DMS79 treated with DMSO at 0.1 percent for 48 hours (cell line): ENCODE measurements around the gene RAB8B.
"Not testable (repeated sequence)": the region's sequence is repeated elsewhere in the genome, so short reads cannot be mapped to it uniquely, and the experiment has no call there.

Experiments
- DNase-seq: peaks from one replicate; lab custom pipeline; 2025; lab: John Stamatoyannopoulos, UW

Gene RAB8B

DNA sequence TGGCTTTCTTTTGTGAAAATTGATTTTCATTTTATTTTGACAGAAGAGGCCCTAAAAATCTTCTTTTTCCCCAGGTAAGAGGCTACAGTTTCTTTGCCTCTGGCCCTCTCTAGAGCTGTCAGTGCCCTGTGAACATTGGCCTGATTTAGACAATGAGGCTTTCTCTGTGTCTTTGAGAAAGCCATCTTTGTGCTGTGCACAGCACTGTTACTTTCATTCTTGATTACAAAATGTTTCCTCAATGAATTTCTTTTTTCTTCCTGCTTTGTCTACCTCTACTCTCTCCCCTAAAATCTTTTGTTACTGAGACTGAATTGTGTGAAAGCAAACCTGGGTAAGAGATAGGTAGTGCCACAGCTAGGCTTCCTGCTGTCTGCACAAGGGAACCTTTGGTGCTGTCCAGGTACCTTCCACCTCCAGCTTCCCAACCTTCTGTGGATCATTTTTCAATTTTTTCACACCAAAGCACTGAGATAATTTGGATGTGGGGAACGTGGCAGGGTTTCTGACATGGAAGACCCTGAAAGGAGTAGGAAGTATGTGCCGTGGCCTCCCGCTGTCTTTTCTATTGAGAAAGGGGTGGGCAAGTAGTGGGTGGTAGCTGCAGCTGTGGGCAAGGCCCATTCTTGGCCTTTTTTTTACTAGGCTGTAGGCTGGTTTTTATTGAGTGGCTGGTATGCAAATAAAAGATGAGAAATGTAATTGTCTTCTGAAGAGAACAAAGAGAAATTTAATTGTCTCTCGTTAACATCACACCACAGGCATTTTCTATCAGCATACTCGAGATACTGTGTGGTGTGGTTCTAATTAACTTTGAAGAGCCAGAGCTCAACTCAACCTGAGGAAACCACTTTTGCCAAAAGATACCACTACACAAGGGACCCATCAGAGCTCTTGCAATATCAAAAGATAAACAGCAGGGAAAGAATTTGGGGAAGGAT, 21.0 kb downstream of the RAB8B start:
- no peak for DNase-seq

DNA sequence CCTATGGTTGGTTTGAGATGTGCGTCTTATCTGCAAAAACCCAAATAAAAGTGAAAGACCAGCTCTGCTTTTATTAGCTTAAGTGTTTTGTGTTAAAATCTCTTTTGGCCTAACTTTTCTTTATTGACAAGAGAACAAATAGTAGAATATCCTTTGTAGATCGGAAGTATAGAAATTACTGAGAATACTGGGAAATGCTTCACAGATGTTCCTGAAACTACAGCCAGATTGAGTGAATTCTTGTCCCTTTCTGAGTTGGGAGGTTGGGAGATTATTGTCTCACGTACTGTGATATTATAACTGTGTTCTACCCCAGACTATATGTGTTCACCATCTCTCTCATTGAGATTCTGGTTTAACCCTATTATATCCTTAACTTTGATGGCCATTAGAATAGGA, 21.7 kb downstream of the RAB8B start:
- DNase-seq = no peak

DNA sequence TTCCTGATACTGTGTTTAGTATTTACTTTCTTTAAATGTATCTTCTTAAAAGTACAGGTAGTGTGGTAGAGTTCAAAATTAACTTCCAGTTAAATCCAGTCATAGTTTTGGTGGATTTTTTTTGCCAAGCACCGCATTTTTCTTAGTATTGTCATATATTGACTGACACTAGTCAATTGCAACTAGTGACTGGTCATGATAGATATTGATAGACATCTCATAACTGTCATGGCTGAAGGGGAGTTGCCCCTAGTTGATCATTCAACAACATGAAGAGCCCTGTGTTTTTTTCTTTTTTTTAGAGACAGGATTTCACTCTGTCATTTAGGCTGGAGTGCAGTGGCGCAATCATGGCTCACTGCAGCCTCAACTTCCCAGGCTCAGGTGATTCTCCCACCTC, 22.1 kb downstream of the RAB8B start:
- no peak for DNase-seq

DNA sequence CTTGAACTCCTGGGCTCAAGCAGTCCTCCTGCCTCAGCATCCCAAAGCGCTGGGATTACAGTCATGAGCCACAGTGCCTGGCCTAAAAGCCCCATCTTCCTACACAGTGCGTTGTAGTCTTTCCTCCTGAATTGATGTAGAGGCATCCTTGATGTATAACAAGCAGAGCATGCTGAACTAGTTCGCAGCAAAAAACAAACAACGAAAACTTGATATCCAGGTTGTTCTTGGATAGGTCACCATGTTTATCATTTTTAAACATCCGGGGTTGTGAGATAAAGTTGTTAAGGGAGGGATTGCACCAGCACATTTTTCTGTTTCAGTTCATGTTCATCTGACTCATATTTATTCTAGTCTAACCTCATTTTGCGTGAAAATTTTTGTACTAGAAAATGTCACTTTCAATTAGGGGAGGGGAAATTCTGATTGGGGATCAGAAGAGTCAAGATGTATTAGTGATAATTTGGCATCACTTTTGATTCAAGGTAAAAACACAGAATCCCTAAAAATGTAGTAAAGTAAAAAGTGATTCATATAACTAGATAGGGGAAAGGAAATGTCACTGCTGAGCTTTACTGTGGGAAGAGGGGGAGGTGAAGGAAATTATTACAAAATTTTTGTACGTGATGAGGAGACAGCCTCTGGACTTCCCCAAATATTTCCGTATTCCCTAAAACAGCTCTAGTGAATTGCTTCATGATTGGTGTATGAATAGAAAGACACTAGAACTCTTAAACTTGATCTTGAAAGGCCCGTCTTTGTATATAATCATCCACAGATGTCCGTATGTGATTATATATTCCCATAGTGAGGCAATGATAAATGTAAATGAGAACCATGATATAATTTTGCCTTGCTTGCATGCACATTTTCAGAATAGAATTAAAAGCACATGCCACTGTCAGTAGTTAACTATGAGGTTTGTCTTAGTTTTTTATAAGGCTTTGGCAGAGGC, 22.9 kb downstream of the RAB8B start:
- no peak for DNase-seq

DNA sequence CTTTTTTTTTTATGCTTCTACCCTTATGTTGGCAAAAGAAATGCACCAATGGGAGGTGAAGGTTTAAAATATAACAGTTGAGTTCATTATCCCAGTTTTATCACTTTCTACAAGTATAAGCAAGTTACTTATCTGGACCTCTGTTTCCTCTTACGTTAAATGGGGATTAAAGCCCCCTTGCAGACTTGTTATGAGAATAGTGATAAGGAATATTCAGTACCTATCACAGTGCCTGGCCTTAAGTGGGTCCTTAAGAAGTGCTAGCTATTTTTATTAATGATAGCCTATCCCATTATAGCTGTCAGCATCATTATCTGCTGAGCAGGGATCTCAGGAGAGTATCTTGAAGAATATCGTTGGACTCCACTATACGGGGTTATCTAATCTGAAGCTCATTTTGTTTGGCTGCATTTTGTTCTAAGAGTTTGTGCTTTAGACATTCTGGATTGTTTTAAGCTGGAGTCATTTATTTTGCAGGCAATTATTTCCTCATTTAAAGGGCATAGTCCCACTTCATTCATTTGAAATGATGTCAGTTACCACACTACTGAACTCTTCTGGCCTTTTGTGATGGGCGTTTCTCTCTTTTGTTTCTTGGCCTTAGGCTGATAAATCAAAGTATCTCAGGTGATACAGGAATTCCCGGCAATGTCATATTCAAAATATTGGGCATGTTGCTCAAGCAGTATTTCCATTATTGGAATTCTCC, 28.8 kb downstream of the RAB8B start:
- DNase-seq = no peak

DNA sequence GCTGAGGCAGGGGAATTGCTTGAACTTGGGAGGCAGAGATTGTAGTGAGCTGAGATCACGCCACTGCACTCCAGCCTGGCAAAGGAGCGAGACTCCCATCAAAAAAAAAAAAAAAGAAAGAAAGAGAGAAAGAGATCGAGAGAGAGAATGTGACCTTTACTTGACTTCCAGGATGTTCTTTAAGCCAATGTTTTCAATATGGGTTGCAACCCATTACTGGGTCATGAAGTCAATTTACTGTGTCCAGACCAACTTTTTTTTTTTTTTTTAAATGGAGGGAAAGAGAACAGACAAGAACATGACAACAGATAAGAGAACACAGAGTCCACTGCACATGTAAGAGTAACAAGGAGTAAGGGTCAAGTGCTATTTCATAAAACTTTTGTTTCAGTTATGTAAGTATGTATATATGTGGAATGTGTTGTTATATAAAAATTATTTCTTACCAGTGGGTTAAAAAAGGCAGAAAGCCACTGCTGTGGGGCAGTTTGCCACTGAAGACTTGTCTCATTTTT, 29.8 kb downstream of the RAB8B start:
- DNase-seq = no peak

DNA sequence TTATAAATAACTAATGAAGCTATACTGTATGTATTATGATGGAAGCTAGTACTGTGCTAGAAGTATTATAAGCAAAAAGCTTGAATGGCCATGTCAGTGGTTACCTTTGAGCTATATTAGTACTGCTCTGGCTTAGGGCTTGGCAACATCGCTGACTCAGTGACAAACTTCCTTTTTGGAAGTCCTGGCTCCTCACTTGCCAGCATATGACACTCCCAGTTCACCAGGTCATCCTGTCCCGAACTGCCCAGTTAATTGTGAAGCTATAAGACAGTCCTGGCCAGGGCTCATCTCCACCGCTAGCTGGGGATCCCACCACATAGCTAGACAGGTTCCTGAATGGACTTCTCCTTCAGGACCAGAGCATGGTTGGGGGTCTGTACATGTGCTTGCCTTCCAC, 31.9 kb downstream of the RAB8B start:
- no peak for DNase-seq

DNA sequence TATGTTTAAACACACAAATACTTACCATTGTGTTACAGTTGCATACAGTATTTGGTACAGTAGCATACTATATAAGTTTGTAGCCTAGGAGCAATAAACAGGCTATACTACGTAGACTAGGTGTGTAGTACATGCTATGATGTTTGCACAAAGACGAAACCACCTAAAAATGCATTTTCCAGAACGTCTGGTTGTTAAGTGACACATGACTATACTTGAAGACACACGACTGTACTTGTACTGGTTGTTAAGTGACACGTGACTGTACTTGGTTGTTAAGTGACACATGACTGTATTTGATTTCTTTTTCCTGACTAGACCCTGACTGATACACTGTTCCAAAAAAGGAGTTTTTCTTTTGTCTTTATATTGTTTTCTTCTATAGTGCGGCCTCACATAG, 34.1 kb downstream of the RAB8B start:
- DNase-seq = no peak

DNA sequence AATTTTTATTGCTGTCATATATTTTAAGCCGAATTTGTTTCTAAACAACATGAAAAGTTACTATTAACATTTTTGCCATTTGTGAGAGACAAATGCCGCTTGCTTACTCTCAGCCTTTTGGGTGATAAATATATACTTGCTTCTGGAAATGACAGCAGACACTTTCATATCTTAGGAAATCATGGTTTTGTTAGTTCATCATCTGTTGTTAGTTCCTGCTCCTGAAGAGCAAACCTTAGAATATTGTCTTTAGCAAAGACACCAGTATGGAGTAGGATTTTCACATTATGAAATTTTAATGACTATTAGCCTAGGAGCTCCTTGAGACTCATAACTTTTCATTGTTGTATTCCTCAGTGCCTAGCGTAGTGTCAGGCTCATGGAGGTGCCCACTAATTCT, 36.0 kb downstream of the RAB8B start:
- DNase-seq = no peak

DNA sequence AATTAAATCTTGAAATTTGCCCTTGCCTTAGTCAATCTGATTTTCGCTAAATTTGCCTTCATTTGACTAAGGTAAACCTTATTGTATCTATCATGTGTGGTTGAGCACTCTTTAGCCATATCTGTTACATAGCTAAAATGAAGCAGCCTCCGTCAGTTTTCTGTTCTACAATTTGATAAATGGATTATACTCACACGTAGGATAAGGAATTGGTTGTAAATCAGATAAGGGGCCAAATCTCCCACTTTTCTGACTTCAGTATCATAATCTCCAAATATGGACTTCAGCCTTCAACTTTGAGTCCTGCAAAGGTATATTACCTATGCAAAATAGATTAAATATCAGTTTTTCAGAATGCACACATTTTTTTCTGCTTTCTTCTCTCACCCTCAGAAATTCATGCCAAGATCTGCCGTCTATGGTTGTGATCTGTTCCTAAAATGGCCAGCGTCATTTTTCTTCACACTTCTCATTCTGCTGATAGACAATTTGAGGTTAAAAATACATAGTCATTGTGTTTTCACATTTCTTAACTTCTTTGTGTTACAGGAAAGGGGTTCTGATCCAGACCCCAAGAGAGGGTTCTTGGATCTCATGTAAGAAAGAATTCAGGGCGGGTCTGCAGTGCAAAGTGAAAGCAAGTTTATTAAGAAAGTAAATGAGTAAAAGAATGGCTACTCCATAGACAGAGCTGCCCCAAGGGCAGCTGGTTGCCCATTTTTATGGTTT, 36.9 kb downstream of the RAB8B start:
- no peak for DNase-seq

DNA sequence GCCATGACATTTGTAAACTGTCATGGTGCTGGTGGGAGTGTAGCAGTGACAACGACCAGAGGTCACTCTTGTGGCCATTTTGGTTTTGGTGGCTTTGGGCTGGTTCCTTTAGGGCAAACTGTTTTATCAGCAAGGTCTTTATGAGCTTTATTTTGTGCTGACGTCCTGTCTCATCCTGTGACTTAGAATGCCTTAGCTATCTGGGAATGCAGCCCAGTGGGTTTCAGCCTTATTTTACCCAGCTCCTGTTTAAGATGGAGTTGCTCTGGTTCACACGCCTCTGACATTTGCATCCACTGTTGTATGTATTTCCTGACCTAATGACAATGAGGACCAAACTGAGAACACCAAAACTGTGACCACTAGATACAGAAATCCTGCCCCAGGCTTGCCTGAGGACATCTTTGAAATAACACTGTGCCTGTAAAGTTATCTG, 37.6 kb downstream of the RAB8B start:
- DNase-seq = no peak

DNA sequence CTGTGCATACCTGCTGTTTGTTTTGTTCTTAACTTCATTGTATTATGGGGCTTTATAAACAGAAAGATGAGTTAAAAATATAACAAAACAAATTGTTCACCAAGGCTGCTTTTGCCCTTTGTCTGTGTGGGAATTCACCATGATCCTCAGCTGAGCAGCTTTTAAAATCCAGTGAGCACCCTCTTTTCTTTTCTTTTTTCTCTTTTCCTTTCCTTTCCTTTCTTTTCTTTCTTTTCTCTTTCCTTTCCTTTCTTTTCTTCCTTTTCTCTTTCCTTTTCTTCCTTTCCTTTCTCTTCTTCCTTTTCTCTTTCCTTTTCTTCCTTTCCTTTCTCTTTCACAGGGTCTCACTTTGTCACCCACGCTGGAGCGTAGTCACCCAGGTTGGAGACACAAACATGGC, 38.3 kb downstream of the RAB8B start:
- DNase-seq = no peak

DNA sequence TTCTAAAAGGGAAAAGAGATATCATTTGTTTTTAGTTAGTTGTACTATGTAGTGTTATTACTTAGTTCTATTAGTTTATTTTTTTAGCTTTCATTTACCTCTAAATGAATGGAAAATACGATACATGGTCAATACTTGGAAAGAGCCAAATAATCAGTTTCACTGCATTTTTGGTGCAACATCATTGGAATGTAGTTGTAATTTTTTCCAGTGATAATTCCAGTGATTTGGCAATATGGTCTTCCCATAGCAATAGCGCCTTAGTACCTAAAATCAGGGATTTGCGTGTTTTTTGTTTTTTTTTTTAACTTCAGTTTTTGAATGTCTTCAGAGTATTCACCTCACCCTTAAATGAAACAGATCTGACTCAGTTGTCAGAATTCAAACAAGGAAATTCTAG, 41.8 kb downstream of the RAB8B start:
- DNase-seq = no peak

DNA sequence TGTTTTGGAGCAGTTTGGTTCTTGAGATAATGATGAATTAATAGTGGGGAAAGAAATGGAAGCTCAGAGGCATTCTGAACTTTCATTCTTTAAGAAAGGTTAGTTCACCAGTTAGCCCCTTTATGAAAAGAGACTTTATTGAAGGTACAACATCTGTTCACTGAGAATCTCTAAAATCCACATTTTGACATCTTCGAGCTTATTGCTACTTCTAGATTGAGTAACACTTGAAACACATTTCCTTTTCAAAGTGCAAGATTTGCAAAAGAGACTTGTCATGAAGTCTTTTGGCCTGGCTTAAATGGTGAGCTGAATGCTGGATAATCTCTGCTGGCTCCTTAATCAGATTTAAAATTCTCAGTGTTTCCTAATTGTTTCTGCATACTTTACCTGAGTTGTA, 42.3 kb downstream of the RAB8B start:
- DNase-seq = no peak

DNA sequence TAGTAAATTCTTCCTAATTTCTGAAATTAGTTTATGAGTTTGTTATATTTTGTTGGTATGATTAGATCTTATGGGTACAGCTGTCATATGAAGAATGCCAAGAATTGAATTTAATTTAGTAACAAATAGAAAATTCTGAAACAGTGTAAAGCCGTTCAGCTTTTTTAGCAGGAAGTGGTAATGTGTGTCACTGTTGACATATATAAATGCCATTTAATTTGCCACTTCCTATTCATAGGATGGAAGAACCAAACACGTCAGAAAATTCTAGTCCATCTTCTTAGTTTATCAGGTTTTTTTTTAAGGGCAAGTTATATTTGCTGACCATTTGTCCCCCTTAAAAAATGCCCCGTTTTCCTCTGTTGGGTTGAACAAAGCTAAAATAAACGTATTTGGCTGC, 43.0 kb downstream of the RAB8B start:
- DNase-seq = no peak

DNA sequence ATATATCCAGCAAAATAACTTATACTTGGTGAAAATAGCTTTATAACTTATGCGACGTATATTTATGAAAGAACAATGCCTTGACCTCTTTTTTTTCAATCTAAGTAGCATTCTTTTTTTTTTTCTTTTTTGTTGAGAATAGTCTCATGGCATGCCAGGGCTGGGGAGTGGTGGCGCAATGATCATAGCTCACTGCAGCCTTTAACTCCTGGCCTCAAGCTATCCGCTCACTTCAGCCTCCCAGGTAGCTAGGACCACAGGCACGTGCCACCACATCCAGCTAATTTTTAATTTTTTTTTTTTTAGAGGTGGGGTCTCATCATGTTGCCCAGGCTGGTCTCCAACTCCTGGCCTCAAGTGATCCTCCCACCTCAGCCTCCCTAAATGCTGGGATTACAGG, 43.5 kb downstream of the RAB8B start:
- no peak for DNase-seq

DNA sequence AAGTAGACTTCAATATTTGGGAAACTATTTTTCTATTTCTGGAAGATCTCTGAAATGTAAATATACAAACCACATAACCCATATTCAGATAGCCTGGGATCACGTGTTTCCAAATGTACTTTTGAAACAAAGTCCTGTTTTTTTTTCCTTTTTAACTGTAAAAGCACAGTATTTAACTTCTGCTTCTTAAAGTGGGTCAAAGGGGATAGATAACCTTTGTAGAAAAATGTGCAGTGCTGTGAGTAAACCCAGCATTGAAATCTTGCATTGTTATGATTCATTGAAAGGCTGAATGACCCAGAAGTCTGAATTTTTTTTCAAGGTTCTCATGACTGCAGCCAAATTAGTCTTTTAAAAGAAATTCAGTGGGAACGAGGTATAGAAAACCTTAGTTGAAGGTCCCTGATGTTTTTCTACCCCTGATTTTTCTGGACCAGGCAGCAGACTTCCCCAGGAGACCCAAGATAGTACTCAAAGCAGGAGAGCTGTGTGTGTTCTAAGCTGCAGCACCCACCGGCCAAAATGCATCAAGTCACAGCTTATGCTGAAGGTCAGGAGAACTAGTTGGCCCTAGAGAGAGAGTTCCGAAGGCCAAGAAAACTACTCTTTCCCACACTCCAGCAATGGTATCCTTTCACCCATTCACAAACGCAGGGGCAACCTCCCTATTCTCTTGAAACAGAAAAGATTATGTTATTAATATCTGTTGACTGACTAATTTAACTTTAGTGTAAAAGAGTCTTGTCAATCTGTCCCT, 44.4 kb downstream of the RAB8B start:
- DNase-seq = no peak

DNA sequence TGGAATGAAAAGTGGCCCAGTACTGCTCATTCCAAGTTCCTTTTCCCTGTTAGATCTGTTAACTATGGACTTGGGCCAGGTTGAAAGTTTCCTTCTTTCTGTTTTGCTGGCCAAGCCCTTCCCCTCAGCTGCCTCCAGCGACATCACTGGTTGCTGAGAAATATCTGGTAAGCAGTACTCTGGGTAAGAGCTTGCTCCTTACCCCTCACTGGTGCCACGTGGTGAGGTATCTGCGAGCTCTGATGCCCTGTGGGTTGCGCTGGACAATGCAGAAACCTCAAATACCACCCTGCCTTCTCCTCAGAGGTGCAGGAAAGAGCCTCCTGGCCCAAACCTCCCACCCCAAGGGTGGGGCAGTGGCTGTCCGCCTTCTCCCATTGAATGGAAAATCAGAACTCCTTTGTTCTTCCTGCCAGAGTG, 45.1 kb downstream of the RAB8B start:
- no peak for DNase-seq

DNA sequence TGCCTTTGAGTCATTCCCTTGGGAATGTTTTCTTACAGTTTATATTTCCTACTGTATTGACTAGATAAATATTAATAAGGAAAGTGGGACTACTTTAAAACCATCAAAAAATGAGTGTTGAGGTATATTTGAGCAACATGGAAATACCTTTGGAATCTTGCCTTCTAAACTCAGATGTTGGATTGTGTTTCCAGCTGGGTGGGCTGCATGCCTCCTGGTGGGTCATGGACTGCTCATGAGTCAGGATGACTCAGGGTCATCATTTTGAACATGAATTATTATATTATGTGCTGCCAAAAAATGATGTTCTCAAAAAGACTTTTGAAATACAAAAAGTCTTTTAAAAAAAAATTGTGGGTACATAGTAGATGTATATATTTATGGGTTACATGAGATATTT, 46.9 kb downstream of the RAB8B start:
- no peak for DNase-seq

DNA sequence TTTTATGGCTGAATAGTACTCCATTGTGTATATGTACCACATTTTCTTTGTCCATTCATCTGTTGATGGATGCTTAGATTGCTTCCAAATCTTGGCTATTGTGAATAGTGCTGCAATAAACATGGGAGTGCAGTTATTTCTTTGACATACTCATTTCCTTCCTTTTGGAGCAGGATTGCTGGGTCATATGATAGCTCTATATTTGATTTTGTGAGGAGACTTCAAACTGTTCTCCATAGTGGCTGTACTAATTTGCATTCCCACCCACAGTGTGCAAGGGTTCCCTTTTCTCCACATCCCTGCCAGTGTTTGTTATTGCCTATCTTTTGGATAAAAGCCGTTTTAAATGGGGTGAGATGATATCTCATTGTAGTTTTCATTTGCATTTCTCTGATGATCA, 47.7 kb downstream of the RAB8B start:
- not testable (repeated sequence) for DNase-seq

DNA sequence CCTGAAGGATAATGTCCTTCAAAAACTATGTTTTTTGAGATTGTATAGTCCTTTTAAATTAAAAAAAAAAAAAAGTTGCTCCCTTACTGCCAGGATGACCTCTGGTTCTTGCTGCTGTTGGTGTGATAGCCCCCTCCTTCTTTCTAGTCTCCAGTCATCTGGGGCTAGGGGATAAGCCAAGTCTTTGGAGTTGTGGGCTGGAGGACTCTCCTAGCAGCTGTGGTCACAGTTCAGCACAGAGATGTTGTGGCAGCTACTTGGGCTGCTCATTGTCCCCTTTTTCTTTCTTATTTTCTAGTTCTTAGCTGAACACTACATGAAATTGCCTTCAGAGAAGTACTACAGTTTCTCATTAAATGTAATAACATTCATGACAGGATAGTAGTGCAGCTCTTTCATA, 48.8 kb downstream of the RAB8B start:
- no peak for DNase-seq
